CD4-positive, alpha-beta T cell treated with Interleukin-4 for 1 hour (primary cell): ENCODE data around the gene ROBO1.
"Not testable (repeated sequence)": the region's sequence is repeated elsewhere in the genome, so short reads cannot be mapped to it uniquely, and the experiment has no call there.

Source experiments
- DNase-seq, 2 donors: peaks; one replicate each; pipeline ENCODE4 v3.0.0-alpha.2; 2020 to 2022

Gene ROBO1

DNA sequence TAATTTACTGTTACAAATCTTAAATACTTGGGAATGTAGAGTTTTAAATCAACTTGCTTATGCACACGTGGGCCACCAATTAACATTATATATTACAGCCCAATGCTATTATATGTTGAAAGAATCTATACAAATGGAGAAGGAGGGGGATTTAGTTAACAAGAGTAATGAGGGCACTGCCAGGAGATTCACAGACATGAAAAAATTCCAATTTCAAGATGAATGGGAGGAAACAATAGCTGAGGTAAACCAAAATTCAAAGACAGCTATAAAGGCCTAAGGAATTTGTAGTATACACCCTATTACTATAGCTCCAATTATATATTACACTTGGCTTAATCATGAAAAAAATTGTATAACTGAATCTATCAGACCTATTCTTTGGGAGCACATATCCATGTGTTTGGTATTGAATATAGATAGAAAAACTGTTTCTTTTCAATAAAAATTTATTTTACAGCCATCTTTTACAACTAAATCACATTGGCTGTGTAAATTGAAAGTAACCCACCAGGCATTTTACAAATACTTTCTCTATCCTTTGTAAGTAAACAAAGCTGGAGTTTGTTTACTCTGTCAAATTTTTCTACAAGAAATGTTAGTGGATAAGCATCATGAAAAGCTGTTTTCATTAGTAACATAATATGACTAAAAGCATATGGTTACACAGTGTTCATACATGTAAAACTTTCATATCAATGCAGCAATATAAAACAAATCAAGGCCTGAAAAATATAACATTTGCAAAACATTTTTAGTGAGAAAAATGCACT, 1045.8 kb downstream of the ROBO1 start:
- no peak for DNase-seq

DNA sequence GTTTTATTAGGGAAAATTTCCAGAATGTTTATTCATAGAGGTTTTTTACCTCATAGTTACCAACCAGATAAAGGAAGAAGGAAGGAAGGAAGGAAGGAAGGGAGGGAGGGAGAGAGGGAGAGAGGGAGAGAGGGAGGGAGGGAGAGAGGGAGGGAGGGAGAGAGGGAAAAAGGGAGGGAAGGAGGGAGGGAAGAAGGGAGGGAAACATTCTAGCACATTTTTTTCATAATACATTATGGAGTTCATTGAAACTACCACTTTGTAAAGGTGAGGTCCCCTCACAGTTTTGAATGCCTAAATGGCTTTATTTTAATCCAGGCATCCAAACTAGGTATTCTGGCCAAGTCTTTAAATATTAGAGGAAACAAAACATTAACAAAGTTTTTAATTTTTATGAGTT, 1049.1 kb downstream of the ROBO1 start:
- no peak for DNase-seq

DNA sequence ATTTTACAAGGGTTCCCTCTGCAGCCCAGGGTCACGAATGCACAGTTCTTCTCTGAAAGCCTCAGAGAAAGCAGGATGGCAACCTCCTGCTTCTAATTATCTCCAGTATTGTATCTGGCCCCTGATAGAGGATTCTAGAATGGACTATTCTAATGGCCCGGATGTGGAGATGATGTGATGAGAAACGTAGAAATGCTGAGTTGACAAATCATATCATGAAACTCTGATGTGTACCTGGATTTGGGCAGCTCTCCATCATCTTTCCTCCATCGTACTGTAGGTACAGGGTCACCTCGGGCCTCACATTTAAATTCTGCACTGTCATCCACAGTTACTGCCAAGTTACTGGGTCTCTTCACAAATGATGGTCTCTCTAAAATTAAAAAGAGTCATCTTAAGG, 1050.8 kb downstream of the ROBO1 start:
- no peak for DNase-seq

DNA sequence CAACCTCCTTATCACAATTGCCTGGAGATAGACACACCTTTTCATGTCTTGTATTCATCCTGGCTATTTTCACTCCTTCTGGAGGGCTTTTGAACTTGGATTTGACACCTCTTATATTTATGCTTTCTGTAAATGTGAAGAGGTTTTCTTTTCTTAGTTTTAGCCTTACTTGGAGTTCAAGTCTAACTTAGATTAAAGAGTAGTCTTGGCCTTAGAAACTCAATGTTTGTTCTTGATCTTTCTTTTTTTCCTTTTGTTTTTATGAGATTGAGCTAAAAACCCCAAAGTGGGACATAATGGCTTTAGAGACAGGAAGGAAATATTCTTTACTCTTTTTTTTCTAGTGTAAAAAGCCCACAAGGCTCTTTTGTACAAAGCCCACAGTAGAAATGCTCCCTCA, 1054.9 kb downstream of the ROBO1 start:
- DNase-seq = no peak

DNA sequence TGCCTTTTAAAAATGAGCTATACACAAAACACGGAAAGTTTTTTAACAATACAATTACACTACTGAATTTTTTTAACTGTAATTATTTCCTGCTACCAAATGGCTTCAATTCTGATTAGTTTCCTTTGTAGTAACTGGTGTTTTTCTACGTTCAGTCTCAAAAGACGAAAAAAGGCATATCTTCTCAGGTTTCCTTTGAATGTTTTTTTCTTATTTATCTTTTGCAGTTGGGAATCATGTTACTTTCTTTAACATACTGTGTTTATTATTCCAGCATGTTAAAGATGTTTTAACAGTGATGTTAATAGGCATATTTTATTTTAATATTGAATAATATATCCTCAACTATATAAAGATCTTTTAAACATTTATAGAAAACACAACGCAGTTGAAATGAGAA, 1055.5 kb downstream of the ROBO1 start:
- DNase-seq = no peak

DNA sequence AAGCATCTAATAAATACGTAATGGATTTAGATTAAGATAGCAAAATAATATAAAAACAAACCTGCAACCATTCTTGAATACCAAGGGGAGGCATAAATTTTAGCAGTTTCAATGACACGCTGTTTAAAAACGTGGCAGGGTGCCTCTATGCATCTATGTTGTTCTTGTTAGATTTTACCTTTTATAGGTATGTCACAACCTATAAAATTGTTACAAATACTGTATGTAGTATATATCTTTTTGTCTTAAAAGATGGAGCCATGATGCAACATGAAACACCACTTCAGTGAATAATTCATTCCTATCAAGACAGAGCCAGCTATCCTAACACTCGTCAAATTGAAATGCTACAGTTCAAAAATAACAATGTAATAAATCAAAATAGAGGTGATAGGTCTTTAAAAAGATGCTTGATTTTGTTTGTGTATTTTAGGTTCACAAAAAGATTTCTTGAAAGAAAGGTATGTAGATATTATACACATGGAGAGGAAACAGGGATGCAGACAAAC, 1059.2 kb downstream of the ROBO1 start:
- no peak for DNase-seq

DNA sequence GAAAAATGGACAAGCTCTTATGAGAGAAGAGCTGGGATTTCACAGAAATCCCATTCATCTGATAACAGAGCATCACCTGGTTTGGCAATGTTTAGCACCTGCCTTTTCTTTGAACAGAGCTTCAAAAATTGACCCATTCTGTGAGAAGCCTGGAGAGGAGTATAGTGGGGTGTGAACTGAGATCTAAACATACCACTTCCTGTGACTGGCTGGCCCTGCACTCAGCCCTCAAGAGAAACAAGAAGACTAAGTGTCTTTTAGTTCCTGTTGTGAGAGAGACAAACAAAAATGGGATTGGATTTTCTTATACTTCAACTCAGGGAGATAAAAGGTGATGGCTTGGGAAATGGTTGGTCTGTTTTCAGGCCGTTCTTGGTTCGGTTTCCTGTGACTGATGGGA, 1060.2 kb downstream of the ROBO1 start:
- DNase-seq = no peak

DNA sequence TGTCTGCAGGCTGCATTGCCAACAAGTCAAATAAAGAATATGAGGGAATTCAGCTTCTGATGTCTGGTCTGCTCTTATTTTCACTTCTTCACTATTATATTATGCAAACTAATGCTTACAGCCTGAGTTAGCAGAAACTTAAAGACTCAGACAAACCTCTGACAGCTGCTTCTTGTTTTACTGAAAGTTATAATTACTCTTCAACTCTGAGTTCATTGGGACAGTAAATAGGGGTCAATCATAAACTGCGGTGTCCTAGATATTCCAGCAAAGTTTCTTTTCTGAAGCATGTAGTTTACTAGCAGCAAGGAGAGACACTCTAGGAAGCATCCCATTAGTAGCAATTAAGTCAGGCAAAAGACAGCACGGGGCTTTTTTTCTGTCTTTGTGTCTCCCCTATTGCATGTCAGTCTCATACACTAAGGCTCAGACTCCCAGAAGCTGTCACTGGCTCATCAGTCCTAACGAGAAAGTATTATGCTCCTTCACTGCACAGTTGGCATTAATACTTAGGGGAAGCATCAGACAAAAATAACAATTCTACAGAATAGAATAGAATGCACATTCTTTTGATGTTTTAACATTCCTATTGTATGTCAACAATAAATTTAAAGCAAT, 1060.8 kb downstream of the ROBO1 start:
- no peak for DNase-seq

DNA sequence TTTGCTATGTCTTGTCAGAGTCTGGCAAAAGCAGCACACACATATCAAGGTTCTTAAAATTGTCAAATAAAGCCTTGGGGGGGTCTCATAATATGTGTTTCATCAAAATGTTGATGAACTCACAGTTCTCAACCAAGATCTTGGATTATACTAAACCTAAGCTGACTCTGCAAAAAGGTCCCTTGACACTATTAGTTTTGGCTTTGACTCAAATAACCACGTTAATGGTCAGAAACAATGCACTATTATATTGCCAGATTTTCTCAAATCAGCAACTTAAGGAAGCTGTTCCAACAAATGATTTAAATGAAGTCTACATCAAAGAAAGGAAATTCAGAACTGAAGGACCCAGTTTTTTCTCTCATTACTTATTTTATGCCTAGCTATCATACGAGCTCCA, 1063.9 kb downstream of the ROBO1 start:
- DNase-seq = no peak

DNA sequence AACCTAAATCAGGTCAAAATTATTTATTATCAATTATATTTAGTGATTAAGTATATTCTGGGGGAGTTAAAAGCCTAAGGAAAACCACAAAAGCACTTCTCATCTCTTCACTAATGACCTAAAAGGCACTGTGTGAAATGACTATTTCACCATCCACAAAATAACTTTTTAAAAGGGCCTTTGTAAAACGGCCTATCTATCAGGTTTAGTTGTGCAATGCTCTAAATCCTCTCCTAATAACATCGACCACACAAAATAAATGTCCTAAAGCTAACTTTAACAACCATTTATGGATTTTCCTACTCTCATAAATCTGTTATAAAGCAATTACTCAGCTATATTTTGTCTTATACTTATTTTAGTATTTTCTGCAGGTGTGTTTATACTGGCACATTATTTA, 1066.3 kb downstream of the ROBO1 start:
- DNase-seq = no peak

DNA sequence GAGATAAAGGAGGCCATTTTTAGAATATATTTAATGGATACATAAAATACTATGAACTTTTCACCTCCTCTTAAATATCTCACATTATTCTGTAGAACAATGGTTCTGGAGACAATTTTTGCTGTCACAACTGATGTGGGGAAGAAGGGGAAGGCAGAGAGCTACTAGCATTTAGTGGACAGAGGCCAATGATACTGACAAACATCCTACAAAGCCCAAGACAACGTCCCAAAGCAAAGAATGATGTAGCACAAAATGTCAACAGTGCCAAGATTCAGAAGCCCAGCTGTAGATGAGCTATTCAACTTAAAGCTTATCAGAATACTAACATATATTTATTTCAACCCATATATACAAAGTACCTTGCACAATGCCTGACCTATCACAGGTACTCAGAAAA, 1069.4 kb downstream of the ROBO1 start:
- no peak for DNase-seq

DNA sequence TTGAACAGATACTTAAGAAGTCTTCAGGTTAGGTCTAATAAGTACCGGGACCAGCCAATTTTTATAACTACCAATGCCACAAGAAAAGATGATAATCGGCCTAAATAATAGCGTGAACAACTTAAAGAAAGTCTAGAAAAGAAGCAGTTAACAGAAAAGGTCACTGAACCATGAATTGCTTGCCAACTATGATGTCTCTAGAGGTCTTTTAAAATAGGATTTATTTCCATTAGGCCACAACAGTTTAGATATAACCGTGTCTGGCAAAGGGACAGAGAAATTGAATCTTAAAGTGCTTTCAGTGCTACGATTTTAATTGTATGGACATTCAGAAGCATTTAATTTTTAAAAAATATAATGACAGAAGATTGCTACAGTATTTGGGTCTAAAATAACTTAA, 1070.4 kb downstream of the ROBO1 start:
- DNase-seq = no peak

DNA sequence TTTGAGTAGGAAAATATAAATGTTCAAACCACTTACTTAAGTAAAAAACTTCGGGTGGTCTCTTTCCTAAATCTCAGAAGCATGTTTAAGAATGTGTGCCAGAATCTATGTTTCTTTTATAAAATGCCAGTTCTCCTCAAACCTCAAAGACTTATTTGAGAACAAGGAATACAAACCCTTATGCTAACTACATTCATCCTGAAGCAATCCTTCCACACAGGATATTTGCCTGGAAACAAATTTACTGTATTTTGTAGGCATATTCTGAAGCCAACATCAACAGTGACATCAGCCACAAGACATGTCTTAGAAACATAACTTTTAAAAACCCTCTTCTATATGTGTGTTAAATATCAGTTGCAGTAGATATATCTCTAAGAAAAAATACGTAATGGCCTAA, 1077.0 kb downstream of the ROBO1 start:
- DNase-seq = no peak

DNA sequence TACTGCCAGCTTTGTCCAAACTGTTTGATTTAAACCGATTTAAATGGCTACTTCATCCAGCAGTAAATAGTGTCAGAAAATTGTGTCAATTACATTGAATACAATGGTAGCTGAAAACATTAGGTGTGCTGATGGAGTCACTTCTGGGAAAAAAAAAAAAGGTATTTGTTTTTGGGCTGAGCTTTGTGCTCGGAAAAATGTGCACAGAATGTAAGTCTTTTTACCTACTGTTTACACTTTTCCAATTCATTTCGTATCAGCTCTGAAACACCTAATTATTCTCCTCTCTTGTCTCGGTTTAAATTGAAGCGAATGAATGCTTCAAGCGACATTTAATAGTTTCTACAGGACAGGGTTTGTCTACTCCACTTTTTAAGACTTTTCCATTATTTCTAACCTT, 1078.4 kb downstream of the ROBO1 start:
- no peak for DNase-seq

DNA sequence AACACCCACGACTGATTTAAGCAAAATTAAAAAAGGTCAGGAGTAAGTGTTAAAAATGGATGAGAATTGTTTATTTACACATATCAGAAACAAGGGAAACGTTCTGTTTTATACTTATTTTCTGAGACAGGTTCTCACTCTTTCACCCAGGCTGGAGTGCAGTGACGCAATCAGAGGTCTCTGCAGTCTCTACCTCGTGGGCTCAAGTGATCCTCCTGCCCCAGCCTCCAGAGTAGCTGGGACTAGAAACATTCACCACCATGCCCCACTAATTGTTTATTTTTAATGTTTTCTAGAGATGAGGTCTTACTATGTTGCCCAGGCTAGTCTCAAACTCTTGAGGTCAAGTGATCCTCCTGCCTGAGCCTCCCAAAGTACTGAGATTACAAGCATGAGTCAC, 1080.3 kb downstream of the ROBO1 start:
- no peak for DNase-seq

DNA sequence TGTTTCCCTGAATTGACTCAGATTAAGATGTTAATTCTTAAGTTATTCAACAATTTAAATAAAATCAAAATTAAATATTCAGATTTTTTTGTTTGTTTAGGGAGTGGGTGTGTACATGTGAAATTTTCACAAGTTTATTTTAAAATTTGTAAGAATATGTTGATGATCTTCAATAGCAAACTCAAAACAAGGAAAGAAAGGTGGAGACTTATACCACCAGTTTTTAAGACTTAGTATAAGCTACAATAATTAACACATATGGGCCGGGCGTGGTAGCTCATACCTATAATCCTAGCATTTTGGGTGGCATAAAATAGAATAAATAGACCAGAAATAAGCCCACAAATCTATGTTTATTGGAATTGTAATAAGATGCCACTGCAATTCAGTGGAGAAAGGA, 1084.5 kb downstream of the ROBO1 start:
- DNase-seq = no peak

DNA sequence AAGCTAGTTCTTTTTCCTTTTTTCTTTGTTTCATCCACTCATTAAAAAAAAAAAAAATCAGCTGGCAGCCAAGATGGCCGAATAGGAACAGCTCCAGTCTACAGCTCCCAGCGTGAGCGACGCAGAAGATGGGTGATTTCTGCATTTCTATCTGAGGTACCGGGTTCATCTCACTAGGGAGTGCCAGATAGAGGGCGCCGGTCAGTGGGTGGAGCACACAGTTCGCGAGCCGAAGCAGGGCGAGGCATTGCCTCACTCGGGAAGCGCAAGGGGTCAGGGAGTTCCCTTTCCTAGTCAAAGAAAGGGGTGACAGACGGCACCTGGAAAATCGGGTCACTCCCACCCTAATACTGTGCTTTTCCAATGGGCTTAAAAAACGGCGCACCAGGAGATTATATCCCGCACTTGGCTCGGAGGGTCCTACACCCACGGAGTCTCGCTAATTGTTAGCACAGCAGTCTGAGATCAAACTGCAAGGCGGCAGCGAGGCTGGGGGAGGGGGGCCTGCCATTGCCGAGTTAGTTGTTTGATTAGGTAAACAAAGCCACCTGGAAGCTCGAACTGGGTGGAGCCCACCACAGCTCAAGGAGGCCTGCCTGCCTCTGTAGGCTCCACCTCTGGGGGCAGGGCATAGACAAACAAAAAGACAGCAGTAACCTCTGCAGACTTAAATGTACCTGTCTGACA, 1092.5 kb downstream of the ROBO1 start:
- not testable (repeated sequence) for DNase-seq

DNA sequence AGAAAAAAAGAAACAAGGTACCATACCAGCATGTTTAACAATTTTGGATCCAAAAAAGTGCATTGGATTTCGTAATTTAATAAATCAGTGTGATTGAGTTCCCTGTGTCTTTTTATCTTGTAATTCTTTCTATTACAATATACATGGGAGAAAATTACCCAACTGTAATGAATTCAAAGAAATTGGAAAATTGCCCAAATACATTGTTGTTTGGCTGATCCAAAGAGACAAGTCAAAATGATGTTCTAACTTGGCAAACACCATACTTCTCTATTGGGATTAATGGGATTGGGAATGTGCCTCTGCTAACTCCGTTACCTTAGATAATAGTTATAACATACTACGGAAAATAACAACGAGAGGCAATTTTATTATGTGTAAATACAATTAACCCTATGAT, 1097.1 kb downstream of the ROBO1 start:
- no peak for DNase-seq

DNA sequence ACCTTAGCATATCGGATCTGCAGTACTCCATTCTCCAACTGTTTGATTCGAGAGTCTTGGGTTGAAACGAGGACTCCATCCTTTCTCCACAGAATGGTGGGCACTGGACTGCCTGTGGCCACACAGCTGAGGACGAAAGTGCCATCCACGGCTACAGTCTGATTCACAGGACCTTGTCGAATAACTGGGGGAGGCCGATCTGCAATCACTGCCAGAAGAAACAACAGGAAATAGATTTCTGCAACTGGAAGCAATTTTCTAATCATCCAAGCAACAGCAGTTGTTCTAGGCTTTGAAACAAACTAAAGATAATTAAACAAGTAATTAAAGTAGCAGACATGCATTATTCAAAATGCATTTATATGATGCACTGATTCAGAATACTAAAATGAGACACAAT, 1097.7 kb downstream of the ROBO1 start:
- no peak for DNase-seq

DNA sequence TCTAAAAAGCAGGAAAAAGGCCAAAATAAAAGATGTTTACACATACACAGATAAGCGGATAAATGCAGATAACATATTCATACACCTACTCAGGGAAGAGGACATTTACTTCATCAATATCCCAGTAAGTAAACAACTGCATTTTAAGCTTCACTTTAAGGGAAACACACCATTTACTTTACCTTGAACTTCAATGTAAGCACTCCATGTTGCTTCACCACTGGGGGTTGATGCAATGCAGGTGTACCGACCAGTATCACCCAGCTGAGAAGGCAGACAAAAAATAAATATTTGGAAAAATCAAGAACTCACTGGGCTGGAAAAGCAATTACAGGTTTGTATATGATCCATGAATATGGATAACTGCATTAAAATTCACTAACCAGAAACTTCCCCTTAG, 1099.5 kb downstream of the ROBO1 start:
- no peak for DNase-seq

DNA sequence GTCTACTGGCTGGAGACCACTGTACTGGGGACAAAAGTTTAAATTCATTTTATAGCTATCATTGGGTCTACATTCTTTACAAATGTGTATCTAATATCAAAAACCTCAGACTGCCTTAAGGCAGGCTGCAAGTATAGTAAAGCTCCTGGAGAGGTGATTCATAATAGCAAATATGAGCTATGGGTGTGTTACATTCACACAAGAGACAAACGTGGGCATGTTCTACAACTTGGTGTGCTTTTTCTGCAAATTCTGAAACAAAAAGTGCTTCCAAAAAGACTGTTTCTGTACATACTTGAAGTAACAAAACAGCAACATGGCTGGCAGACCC, 1101.4 kb downstream of the ROBO1 start:
- no peak for DNase-seq

DNA sequence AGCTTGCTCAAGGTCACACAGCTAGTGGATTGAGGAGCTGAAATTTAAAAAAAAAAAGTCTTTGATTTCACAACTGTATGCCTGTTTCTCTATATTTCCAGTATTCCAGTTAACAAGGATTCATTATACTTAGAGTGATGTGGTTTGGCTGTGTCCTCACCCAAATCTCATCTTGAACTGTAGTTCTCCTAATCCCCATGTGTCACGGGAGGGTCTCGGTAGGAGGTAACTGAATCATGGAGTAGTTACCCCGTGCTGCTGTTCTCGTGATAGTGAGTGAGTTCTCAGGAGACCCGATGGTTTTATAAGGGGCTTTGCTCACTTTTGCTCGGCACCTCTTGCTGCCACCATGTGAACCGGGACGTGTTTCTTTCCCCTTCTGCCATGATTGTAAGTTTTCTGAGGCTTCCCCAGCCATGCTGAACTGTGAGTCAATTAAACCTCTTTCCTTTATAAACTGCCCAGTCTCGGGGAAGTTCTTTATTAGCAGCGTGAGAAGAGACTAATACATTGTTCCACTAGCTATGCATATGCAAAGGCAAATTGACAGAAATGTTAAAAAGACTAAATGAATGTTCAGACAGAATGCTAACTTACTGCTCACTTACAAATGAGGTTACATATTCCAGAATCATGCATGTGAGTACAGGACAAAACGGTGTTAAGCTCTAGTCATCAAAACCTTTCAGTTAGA, 1101.9 kb downstream of the ROBO1 start:
- no peak for DNase-seq

DNA sequence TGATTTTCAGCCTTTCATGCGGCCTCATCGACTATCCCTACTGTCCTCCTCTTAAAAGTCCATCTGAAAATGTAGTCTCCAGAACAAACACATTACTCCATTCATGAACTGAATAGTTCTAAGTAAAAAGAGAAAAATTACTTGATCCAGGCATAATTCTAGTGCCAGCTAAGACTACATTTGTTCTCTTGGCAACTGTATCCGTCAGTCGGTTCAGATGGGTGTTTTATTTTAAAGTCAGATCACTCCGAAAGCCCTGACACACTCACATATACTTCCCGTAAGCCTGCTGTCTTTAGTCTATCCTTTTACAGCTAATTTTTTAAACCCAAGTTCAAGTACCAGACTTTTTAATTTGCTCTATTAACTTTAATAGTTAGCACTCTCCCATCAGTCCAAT, 1102.7 kb downstream of the ROBO1 start:
- DNase-seq = no peak

DNA sequence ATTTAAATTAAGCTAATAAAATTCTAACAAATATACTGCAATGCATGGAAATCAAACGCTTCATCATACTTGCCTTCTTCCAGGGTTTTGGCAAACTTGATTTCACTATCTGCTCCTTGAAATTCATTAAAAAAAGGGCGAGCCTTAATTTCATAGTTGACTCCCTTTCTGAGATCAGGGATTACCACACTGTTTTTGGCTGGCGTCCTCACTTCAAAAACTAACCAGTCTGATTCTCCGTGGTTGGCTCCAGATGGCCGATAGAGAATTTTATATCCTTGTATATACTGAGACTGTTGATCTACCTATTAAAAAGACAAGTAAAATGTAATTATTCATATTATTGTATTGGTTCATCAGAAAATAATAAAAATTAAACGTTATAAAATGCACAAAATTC, 1106.8 kb downstream of the ROBO1 start:
- DNase-seq = no peak
